ENCODE results near the gene MRGPRF. TPM values are rescaled to one million over a fixed set of nuclear protein-coding genes. Genes with fewer than 3 reads are reported as not detected.

The MRGPRF gene, protein sequence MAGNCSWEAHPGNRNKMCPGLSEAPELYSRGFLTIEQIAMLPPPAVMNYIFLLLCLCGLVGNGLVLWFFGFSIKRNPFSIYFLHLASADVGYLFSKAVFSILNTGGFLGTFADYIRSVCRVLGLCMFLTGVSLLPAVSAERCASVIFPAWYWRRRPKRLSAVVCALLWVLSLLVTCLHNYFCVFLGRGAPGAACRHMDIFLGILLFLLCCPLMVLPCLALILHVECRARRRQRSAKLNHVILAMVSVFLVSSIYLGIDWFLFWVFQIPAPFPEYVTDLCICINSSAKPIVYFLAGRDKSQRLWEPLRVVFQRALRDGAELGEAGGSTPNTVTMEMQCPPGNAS
- polyA plus RNA-seq (2011; rRNA removed) (not detected in 2 replicates), polyA plus RNA-seq (2017; fragmentation: RNase III; extraction: RNeasy Plus Mini Kit Qiagen cat#74134 plus additional on column Dnase treatment) (0.04 to 0.08 TPM in 2 of 3 replicates, not detected in the other), polyA minus RNA-seq (2011; rRNA and poly(A)+ RNA removed) (not detected in 2 replicates)
- polyA plus RNA-seq (2012; cell fraction: cytosol; rRNA removed), result 0.04 and 0.10 TPM in 2 replicates
- polyA plus RNA-seq (2012; cell fraction: nucleus; rRNA removed), result 0.05 and 0.08 TPM in 2 replicates

DNA sequence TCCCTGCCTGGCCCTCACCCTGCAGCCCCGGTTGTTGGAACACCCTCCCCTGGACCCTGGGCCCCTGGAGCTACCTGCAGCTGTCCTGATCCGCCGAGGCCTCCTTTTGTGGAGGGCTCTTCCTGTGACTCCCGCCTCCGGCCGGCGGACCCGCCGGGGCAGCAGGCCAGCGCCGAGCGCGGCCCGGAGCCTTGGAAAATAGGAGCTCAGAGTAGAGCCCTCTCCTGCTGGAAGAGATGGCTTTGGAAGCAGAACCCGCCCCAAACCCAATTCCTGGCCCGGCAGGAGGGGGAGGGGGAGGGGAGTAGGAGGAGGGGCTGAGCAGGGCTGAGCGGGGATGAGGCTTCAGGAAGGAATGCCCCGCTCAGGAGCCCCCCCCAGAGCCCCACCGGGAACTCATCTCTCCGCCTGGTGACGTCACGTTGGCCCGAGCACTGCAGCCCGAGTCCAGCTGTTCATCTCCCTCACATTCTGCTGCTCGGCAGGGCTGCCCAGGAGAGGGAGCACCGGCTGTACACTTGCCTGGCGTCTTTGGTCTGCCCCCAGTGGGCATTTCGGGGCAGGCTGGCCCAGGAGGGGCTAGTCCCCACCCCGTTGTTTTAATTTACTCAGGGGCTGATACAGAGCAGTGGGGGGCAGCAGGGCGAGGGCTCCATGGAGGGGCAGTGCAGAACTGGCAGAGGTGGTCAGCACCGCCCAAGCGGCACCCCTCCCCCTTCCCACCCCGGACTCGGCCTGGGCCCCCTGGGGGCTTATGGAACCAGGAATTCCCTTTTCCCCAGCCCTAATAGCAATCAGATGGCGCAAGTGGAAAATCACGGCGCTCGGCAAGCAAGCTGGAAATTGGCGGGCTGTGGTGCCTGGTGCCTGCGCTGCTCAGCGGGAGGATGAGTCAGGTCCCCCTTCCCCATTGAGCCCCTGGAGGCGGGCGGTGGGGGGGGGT lies at the start of gene MRGPRF:
MRGPRF (minus strand) TSS at position 238 of the 943 bp plus-strand sequence. CDS start 3,345 bp downstream, outside the sequence.
- FAIRE-seq (no peak), ATAC-seq (0 out of 6 replicates have a peak, but pooled peaks of 1 of the 2 experiments have one; percentile 4), DNase-seq (ENCODE audit: low read depth in 1 of 2, low spot score in 1 of 2) (peak; percentile 30 to 40)
- Histone ChIP-seq H3K4me1 (peaks cover 26% of the 10 kb centered on the region), H3K27ac (no peak within 1 kb of the TSS), H3K4me2 (no peak within 1 kb of the TSS), H3K4me3 (no peak within 1 kb of the TSS), H3K9me3 (no peaks in the 10 kb centered on the region)
- POLR2A ChIA-PET, result no interaction called here
- no peak for TF ChIP-seq FOXS1 (CRISPR knock-in tag; IDR thresholded peaks at IDR 0.05)
- TF ChIP-seq POLR2A (IDR thresholded peaks at IDR 0.05; ENCODE audit: low read length), result no peak
- no peak for TF ChIP-seq HDAC2 (IDR thresholded peaks at IDR 0.05)
- TF ChIP-seq, protein P1, sequence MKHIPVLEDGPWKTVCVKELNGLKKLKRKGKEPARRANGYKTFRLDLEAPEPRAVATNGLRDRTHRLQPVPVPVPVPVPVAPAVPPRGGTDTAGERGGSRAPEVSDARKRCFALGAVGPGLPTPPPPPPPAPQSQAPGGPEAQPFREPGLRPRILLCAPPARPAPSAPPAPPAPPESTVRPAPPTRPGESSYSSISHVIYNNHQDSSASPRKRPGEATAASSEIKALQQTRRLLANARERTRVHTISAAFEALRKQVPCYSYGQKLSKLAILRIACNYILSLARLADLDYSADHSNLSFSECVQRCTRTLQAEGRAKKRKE (CRISPR knock-in tag; IDR thresholded peaks at IDR 0.05; ENCODE audit: low read depth), result no peak
- TF ChIP-seq MAZ (IDR thresholded peaks at IDR 0.05; ENCODE audit: borderline replicate concordance, low read depth, low read length), result no peak
- no peak for TF ChIP-seq NR3C1 (IDR thresholded peaks at IDR 0.05)
- TF ChIP-seq ZNF302 (CRISPR knock-in tag; IDR thresholded peaks at IDR 0.05), result no peak
- no peak for TF ChIP-seq EP300 (IDR thresholded peaks at IDR 0.05)
- no peak for TF ChIP-seq PHF8 (IDR thresholded peaks at IDR 0.05; ENCODE audit: borderline replicate concordance, low read depth)
- WGBS (ENCODE audit: missing lambda C conversion rate), result 66% methylated on average over 16 of the region's 43 CpGs
- CTCF ChIA-PET, result interaction anchor here (1.0 to 2.4 kb wide), 4 partner anchors 12 to 86 kb away, joined by 3 to 11 read pairs (median 3); no protein-coding TSS in a partner anchor

DNA sequence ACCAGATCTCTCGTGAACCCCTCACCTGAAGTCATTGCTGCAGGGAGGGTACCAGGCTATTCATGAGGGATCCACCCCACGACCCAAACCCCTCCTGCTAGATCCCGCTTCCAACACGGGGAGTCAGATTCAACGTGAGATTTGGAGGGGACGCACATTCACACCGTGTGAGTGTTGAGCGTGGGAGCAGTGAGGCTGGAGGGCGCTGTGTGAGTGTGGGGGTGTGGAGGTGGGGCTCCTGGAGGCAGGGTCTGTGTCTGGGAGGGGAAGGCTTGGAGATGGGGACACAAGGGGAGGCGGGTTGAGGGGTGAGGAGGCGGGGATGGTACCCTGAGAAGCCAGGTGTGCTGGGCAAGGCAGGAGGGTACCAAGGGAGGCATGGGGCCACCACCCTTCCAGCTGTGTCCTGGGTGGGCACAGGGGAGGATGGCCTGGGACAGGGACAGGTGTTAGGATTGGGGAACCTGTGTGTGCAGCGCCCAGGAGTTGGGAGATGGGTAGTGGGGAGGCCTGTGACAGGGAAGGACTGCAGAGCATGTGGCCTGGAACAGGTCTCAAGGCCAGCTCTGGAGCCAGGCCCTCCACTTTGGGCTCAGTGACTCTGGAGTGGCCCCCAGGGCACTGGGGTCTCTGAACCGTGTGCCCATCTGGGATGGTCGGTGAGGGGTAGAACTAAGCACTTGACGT lies 49.3 kb upstream of the MRGPRF start:
- Histone ChIP-seq H3K9me3 (no peaks in the 10 kb centered on the region), H3K4me2 (no peak overlapping the region), H3K4me1 (no peaks in the 10 kb centered on the region), H3K27ac (no peak overlapping the region), H3K4me3 (no peak overlapping the region)
- 86% methylated on average over 12 of the region's 15 CpGs for WGBS (ENCODE audit: missing lambda C conversion rate)
- FAIRE-seq (no peak), DNase-seq (ENCODE audit: low read depth in 1 of 2, low spot score in 1 of 2) (no peak), ATAC-seq (no peak)
- ChIA-PET CTCF (interaction anchor here (0.5 to 1.0 kb wide), 2 partner anchors 18 to 629 kb away, joined by 3 to 5 read pairs; no protein-coding TSS in a partner anchor), POLR2A (no interaction called here)
- TF ChIP-seq EP300 (IDR thresholded peaks at IDR 0.05) (no peak), RNF2 (IDR thresholded peaks at IDR 0.05; ENCODE audit: borderline replicate concordance, low read depth) (no peak), JUN (IDR thresholded peaks at IDR 0.05) (no peak), RCOR1 (IDR thresholded peaks at IDR 0.05; ENCODE audit: low read depth, low read length) (no peak)
- TF ChIP-seq, protein P2, sequence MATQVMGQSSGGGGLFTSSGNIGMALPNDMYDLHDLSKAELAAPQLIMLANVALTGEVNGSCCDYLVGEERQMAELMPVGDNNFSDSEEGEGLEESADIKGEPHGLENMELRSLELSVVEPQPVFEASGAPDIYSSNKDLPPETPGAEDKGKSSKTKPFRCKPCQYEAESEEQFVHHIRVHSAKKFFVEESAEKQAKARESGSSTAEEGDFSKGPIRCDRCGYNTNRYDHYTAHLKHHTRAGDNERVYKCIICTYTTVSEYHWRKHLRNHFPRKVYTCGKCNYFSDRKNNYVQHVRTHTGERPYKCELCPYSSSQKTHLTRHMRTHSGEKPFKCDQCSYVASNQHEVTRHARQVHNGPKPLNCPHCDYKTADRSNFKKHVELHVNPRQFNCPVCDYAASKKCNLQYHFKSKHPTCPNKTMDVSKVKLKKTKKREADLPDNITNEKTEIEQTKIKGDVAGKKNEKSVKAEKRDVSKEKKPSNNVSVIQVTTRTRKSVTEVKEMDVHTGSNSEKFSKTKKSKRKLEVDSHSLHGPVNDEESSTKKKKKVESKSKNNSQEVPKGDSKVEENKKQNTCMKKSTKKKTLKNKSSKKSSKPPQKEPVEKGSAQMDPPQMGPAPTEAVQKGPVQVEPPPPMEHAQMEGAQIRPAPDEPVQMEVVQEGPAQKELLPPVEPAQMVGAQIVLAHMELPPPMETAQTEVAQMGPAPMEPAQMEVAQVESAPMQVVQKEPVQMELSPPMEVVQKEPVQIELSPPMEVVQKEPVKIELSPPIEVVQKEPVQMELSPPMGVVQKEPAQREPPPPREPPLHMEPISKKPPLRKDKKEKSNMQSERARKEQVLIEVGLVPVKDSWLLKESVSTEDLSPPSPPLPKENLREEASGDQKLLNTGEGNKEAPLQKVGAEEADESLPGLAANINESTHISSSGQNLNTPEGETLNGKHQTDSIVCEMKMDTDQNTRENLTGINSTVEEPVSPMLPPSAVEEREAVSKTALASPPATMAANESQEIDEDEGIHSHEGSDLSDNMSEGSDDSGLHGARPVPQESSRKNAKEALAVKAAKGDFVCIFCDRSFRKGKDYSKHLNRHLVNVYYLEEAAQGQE (IDR thresholded peaks at IDR 0.05), result no peak
- TF ChIP-seq, protein P1 (CRISPR knock-in tag; IDR thresholded peaks at IDR 0.05; ENCODE audit: low read depth), result no peak
